Activated CD4-positive, CD25-positive, alpha-beta regulatory T cell treated with anti-CD3 and anti-CD28 coated beads, Interleukin-2, amount 50 U/mL, for 16 hours (primary cell): ENCODE data around the gene PLA2R1.
"Not testable (repeated sequence)": the region's sequence is repeated elsewhere in the genome, so short reads cannot be mapped to it uniquely, and the experiment has no call there.

Experiments used
- DNase-seq: peaks from one replicate; pipeline ENCODE4 v3.0.0-alpha.2; 2020; ENCODE audit warnings: low read depth, low spot score

Gene PLA2R1

GRCh38 chr2:159982842-159983785 lies 79.3 kb downstream of the PLA2R1 start:
- no peak for DNase-seq

- no peak for DNase-seq
Observed at GRCh38 chr2:159982270-159982669, 80.1 kb downstream of the PLA2R1 start.

GRCh38 chr2:159976527-159977160 lies 85.8 kb downstream of the PLA2R1 start:
- DNase-seq, result no peak

DNA sequence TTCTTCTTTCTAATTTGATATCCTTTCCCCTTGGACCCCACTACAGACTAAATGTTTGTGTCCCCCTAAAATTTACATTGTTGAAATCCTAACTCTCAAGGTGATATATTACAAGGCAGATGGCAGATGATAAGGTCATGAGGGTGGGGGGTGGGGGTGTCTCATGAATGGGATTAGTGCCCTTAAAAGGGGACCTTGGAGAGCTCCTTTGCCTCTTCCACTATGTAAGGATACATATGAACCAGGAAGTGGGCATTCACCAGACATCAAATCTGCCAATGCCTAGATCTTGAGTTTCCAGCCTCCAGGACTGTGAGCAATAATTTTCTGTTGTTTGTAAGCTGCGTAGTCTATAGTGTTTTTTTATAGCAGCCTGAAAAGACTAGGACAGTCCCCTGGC lies 89.1 kb downstream of the PLA2R1 start:
- DNase-seq, result no peak

DNA sequence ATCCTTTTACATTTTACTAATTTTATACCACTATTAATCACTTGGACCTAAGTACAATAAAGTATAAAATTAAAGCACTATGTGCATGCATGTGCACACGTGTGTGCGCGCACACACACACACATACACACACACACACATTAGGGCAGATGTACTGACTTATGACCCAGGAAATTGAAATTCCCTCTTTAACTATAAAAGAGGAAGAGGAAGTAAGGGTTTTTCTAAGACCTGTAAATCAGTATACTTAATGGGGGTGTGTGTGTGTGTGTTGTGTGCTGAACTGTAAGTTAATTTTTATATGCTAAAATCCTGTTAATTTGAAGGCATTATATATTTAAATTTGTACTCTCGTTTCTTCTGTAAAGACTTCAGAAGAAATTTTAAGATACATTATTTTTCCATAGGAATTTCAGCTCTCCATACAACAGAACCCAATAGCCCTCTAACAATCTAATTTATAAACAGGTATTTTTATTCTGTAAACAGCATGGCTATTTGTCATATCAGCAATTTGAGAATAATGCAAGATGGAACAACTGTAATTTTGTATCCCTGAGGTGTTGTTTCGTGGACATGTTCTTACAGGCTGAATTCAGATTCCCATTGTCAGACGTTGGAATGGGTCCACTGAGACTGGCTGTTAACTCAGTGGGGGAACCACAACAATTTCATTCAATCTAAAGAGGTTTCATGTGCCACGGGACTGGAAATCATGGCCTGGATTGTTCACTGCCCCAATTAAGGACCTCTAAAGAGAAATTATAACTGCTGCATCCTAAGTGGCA lies 90.9 kb downstream of the PLA2R1 start:
- no peak for DNase-seq

GRCh38 chr2:159970548-159970947 lies 91.9 kb downstream of the PLA2R1 start:
- DNase-seq, result not testable (repeated sequence)

GRCh38 chr2:159968279-159968900 lies 94.0 kb downstream of the PLA2R1 start:
- DNase-seq, result no peak

- DNase-seq, result no peak
Observed at GRCh38 chr2:159963700-159964099, 98.7 kb downstream of the PLA2R1 start.

DNA sequence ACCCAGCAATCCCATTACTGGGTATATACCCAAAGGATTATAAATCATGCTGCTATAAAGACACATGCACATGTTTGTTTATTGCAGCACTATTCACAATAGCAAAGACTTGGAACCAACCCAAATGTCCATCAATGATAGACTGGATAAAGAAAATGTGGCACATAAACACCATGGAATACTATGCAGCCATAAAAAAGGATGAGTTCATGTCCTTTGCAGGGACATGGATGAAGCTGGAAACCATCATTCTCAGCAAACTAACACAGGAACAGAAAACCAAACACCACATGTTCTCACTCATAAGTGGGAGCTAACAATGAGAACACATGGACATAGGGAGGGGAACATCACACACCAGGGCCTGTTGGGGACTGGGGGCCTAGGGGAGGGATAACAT lies 99.9 kb downstream of the PLA2R1 start:
- DNase-seq, result not testable (repeated sequence)

DNA sequence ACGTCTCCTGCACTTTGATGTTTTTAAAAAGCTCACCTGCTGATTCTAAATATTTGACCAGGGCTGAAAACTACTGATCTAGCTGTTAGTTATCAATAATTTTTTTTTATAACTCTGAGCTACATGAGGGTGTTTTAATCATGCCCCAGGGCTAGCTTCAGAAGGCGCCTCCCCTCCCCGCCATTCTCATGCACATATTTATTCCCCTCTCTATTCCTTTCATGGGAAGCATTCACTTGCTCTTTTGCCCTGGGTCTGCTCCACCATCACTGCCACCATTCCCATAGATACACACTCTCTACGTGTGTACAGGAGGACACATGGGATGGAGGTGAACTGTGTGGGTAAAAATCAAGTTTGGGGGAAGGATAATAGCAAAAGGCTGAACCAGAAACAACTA lies 101.0 kb downstream of the PLA2R1 start:
- no peak for DNase-seq

GRCh38 chr2:159961037-159961436 lies 101.4 kb downstream of the PLA2R1 start:
- no peak for DNase-seq

GRCh38 chr2:159960414-159960813 lies 102.0 kb downstream of the PLA2R1 start:
- no peak for DNase-seq

DNA sequence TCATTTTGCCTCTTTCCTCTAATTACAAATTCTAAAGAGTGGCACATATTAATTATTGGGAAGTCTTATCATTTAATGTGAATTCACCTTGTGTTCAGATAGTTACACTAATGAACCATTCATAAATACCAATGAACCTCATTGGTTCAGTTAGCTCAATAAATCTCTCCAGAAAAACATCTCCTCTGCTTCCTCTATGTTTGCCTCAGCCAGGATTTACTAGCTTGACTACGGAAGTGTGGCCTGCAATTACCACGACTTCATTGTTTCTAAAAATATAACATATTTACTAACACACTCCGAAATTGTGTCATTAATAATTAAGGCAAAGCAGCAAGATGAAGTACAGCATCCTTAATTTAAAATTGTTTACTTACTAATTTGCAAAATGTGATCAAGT lies 103.3 kb downstream of the PLA2R1 start:
- DNase-seq, result no peak

GRCh38 chr2:159953136-159953823 lies 109.1 kb downstream of the PLA2R1 start:
- no peak for DNase-seq

- DNase-seq, result no peak
Observed at GRCh38 chr2:159946326-159946999, 116.0 kb downstream of the PLA2R1 start.

- no peak for DNase-seq
Observed at GRCh38 chr2:159944874-159945273, 117.5 kb downstream of the PLA2R1 start.

- no peak for DNase-seq
Observed at GRCh38 chr2:159942146-159942545, 120.3 kb downstream of the PLA2R1 start.

DNA sequence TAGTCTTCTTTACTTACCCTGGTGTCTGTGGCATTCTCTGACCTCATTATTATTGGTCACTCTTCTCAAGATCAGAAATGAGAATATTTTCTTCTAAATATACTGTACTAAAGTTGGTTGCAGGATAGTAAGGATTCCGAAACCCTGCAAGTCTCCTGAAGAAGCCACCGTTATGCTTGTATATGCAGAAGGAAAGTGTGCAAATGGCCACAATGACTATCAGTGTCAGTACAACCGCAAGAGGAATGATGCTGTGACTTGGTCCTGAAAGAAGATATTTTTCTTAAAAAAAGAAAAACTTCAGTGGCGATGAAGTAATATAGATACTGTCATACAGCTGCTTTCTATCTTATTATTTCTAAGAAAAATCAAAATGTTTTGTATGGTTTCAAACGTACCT lies 120.7 kb downstream of the PLA2R1 start:
- no peak for DNase-seq

GRCh38 chr2:159939946-159940345 lies 122.5 kb downstream of the PLA2R1 start:
- DNase-seq, result no peak

DNA sequence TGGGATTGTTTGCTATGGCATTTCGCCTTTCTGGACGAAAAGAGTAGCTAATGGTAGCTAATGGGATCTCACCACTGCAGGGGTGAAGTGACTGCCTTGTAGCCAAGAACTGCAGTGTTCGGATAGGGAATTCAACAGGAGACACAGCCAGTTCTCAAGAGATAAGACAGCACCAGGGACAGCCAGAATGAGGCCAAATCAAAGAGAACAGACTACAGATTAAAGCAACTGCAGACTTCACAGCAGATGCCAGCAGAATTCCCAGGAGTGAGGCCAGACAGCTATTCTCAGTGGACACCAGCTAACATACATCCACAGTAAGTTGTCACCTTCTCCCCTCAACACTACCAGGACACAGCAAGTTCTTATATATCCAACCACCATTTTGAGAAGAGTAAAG lies 124.0 kb downstream of the PLA2R1 start:
- no peak for DNase-seq

- no peak for DNase-seq
Observed at GRCh38 chr2:159936471-159936870, 125.9 kb downstream of the PLA2R1 start.
